CD14-positive monocyte (primary cell): ENCODE data around the gene KRT6C. TPM values are rescaled to one million over a fixed set of nuclear protein-coding genes. Genes with fewer than 3 reads are reported as not detected.

Experiments
- DNase-seq, 3 donors: peaks; one replicate each; pipeline ENCODE4 v3.0.0-alpha.2; 2011 to 2022
- H2AFZ ChIP-seq: 2 replicates; pipeline ENCODE4 v1.6.0; 2012; ENCODE audit warnings: mild to moderate bottlenecking, low read depth, low read length, inconsistent platforms; ENCODE audit not compliant: insufficient read depth, poor library complexity, severe bottlenecking
- H3K27ac ChIP-seq, 2 donors: 1 replicate in 1 of 2; 2 replicates in 1 of 2; pipeline ENCODE4 v1.5.1; 2012 to 2013; ENCODE audit warnings: low read length in 2 of 2, control low read depth in 1 of 2, inconsistent platforms in 1 of 2, low read depth in 1 of 2, mild to moderate bottlenecking in 1 of 2
- H3K27me3 ChIP-seq, 2 donors: one replicate each; pipeline versions ENCODE4 v1.6.0 to v1.6.1; 2011 to 2013; ENCODE audit warnings: low read length in 2 of 2; ENCODE audit not compliant: control insufficient read depth in 2 of 2, insufficient read depth in 2 of 2
- H3K36me3 ChIP-seq, 2 donors: replicated peaks in 1 of 2; 1 replicate in 1 of 2; 2 replicates in 1 of 2; pipeline versions ENCODE4 v1.5.1 to v1.6.1; 2012 to 2013; ENCODE audit warnings: low read length in 2 of 2, control low read depth in 1 of 2, inconsistent platforms in 1 of 2, mild to moderate bottlenecking in 1 of 2; ENCODE audit not compliant: insufficient read depth in 2 of 2, control insufficient read depth in 1 of 2
- H3K4me1 ChIP-seq, 2 donors: 1 replicate in 1 of 2; 2 replicates in 1 of 2; pipeline versions ENCODE4 v1.5.1 to v1.6.1; 2012 to 2013; ENCODE audit warnings: low read length in 2 of 2, control low read depth in 1 of 2, inconsistent platforms in 1 of 2, mild to moderate bottlenecking in 1 of 2, moderate library complexity in 1 of 2; ENCODE audit not compliant: insufficient read depth in 2 of 2, control insufficient read depth in 1 of 2
- H3K4me2 ChIP-seq: replicated peaks from 2 replicates; pipeline ENCODE3; 2012; ENCODE audit warnings: low read length, moderate library complexity, mild to moderate bottlenecking; ENCODE audit not compliant: poor library complexity, severe bottlenecking; ENCODE audit errors: extremely low read depth
- H3K4me3 ChIP-seq, 3 experiments: fragments of 200-600 bp in 1 of 3; sonication (generic) in 1 of 3; replicated peaks in 1 of 3; 1 replicate in 2 of 3; 2 replicates in 1 of 3; pipeline ENCODE4 v1.5.1; 2011 to 2013; ENCODE audit warnings: low read length in 3 of 3, mild to moderate bottlenecking in 3 of 3, control low read depth in 2 of 3, low read depth in 2 of 3, inconsistent platforms in 1 of 3, moderate library complexity in 1 of 3
- H3K79me2 ChIP-seq: 2 replicates; pipeline ENCODE4 v1.6.0; 2012; ENCODE audit warnings: mild to moderate bottlenecking, control low read depth, inconsistent platforms, low read length, moderate library complexity; ENCODE audit not compliant: insufficient read depth
- H3K9ac ChIP-seq: 2 replicates; pipeline ENCODE4 v1.6.0; 2017; ENCODE audit warnings: low read length, mild to moderate bottlenecking; ENCODE audit not compliant: insufficient read depth, poor library complexity, severe bottlenecking
- H3K9me3 ChIP-seq, 2 donors: replicated peaks in 1 of 2; 1 replicate in 1 of 2; 2 replicates in 1 of 2; pipeline versions ENCODE4 v1.5.1 to v1.6.1; 2012 to 2013; ENCODE audit warnings: low read length in 2 of 2, control low read depth in 1 of 2; ENCODE audit not compliant: control insufficient read depth in 1 of 2, insufficient read depth in 1 of 2
- H4K20me1 ChIP-seq: 2 replicates; pipeline ENCODE4 v1.6.0; 2012; ENCODE audit warnings: mild to moderate bottlenecking, low read length, control low read depth, moderate library complexity; ENCODE audit not compliant: insufficient read depth
- H3K27ac Mint-ChIP-seq, 7 donors: one replicate each; pipeline ENCODE4 v1.8.0; 2020; ENCODE audit warnings: mild to moderate bottlenecking in 7 of 7, mixed read lengths in 7 of 7, moderate library complexity in 6 of 7, inconsistent platforms in 2 of 7
- H3K27me3 Mint-ChIP-seq, 3 donors: one replicate each; pipeline ENCODE4 v1.8.0; 2021 to 2022; ENCODE audit warnings: low read depth in 3 of 3, mild to moderate bottlenecking in 3 of 3, mixed read lengths in 3 of 3, moderate library complexity in 3 of 3, inconsistent platforms in 1 of 3
- H3K36me3 Mint-ChIP-seq, 2 donors: one replicate each; pipeline ENCODE4 v1.8.0; 2020; ENCODE audit warnings: mixed read lengths in 2 of 2, inconsistent platforms in 1 of 2, mild to moderate bottlenecking in 1 of 2
- H3K4me1 Mint-ChIP-seq: one replicate; pipeline ENCODE4 v1.8.0; 2020; ENCODE audit warnings: mild to moderate bottlenecking, mixed read lengths
- H3K4me3 Mint-ChIP-seq, 2 donors: one replicate each; pipeline ENCODE4 v1.8.0; 2020; ENCODE audit warnings: mild to moderate bottlenecking in 2 of 2, mixed read lengths in 2 of 2, moderate library complexity in 1 of 2
- H3K9me3 Mint-ChIP-seq, 7 donors: one replicate each; pipeline ENCODE4 v1.8.0; 2020 to 2022; ENCODE audit warnings: mixed read lengths in 7 of 7, mild to moderate bottlenecking in 6 of 7, moderate library complexity in 6 of 7, inconsistent platforms in 2 of 7
- WGBS: methylation state at CpG from one replicate; pipeline ENCODE4 v1.1.5; 2013; ENCODE audit warnings: missing lambda C conversion rate; ENCODE audit not compliant: insufficient coverage; 5-methylcytosine and 5-hydroxymethylcytosine counted together
- intact Hi-C, 2 donors: fragments of 100-400 bp; cut with micrococcal nuclease; formaldehyde crosslinking; loops; one replicate each; pipeline versions ENCODE4 v1.15.0 to v1.15.1; 2023
- polyA plus RNA-seq, 3 donors: library from polyadenylated mRNA; depleted of rRNA in 1 of 3; unstranded in 2 of 3; stranded (reverse) in 1 of 3; fragments of 300-500 nt in 2 of 3; fragments of >200 nt in 1 of 3; fragmentation: Illumina TruSeq in 2 of 3; gene quantifications; 1 replicate in 2 of 3; 2 replicates in 1 of 3; pipeline ENCODE4 v1.2.3, GENCODE V29; 2012 to 2021
- TF ChIP-seq, protein P1 (sequence below): fragments of 200-600 bp; IDR thresholded peaks from one replicate; pipeline ENCODE4 v1.8.0; 2022; ENCODE audit warnings: antibody characterized with exemption, mild to moderate bottlenecking

Gene KRT6C
- polyA plus RNA-seq, 3 donors = not detected

DNA sequence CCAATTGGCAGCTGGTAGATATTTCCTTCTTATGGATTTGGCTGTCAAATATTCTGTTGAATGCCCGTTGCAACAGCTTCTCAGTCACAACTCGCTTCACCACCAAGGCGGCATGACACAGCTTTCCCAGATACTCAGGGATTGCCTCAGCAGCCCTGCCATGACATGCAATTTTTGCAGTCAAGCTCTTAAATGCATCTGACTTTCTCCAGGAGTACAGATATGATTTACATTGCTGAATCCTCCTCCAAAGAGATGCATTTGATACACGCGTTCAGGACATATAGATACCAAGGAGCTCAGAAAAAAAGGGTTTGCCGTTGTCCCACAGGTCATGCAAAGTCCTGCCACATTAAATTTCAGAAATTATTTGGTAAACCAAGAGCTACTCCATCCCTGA is 40.1 kb upstream of the KRT6C start:
- 73% methylated on average over 6 of the region's 6 CpGs for WGBS
- no peak overlapping the region for H3K27ac Mint-ChIP-seq

GRCh38 chr12:52508211-52508610 is 34.6 kb upstream of the KRT6C start:
- Histone ChIP-seq H3K4me2 (no peak overlapping the region), H2AFZ (no peak overlapping the region), H3K4me1 (no peaks in the 10 kb centered on the region), H3K27me3 (peaks cover 0 to 4% of the 10 kb centered on the region in 2 donors), H3K4me3 (no peak overlapping the region), H4K20me1 (no peaks in the 10 kb centered on the region), H3K9me3 (peaks cover 0 to 8% of the 10 kb centered on the region in 2 donors), H3K27ac (no peak overlapping the region), H3K79me2 (no peaks in the 10 kb centered on the region), H3K9ac (no peak overlapping the region), H3K36me3 (no peaks in the 10 kb centered on the region)
- WGBS = 92% methylated on average over 5 of the region's 5 CpGs
- H3K4me1 Mint-ChIP-seq = no peaks in the 10 kb centered on the region
- no peak for DNase-seq
- no peak overlapping the region for H3K4me3 Mint-ChIP-seq
- H3K27me3 Mint-ChIP-seq = peaks cover 11 to 22% (median 18%) of the 10 kb centered on the region in 3 donors
- H3K36me3 Mint-ChIP-seq = no peaks in the 10 kb centered on the region
- TF ChIP-seq, protein P1, sequence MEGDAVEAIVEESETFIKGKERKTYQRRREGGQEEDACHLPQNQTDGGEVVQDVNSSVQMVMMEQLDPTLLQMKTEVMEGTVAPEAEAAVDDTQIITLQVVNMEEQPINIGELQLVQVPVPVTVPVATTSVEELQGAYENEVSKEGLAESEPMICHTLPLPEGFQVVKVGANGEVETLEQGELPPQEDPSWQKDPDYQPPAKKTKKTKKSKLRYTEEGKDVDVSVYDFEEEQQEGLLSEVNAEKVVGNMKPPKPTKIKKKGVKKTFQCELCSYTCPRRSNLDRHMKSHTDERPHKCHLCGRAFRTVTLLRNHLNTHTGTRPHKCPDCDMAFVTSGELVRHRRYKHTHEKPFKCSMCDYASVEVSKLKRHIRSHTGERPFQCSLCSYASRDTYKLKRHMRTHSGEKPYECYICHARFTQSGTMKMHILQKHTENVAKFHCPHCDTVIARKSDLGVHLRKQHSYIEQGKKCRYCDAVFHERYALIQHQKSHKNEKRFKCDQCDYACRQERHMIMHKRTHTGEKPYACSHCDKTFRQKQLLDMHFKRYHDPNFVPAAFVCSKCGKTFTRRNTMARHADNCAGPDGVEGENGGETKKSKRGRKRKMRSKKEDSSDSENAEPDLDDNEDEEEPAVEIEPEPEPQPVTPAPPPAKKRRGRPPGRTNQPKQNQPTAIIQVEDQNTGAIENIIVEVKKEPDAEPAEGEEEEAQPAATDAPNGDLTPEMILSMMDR = no peak
- peaks cover 6 to 18% (median 9%) of the 10 kb centered on the region in 7 donors for H3K9me3 Mint-ChIP-seq
- intact Hi-C loops = no loop called here
- H3K27ac Mint-ChIP-seq = no peak overlapping the region

More for the DNA sequence above, 40.1 kb upstream of the KRT6C start:
- no peak overlapping the region for H3K9ac ChIP-seq
- H3K27me3 ChIP-seq = no peaks in the 10 kb centered on the region
- Mint-ChIP-seq H3K36me3 (no peaks in the 10 kb centered on the region), H3K4me3 (no peak overlapping the region), H3K4me1 (no peaks in the 10 kb centered on the region), H3K27me3 (peaks cover 6 to 11% (median 8%) of the 10 kb centered on the region in 3 donors), H3K9me3 (peaks cover 5 to 14% (median 9%) of the 10 kb centered on the region in 7 donors)
- TF ChIP-seq, protein P1 = no peak
- H3K4me1 ChIP-seq = no peaks in the 10 kb centered on the region
- H3K9me3 ChIP-seq = peaks cover 0 to 8% of the 10 kb centered on the region in 2 donors
- H3K4me2 ChIP-seq = no peak overlapping the region
- H3K27ac ChIP-seq = no peak overlapping the region
- H3K4me3 ChIP-seq = no peak overlapping the region
- H4K20me1 ChIP-seq = no peaks in the 10 kb centered on the region
- H2AFZ ChIP-seq = no peak overlapping the region
- no peak for DNase-seq
- H3K36me3 ChIP-seq = no peaks in the 10 kb centered on the region
- intact Hi-C loops = no loop called here
- no peaks in the 10 kb centered on the region for H3K79me2 ChIP-seq
